Measurements from ENCODE around the gene DSCAM. TPM values are rescaled to one million over a fixed set of nuclear protein-coding genes. Genes with fewer than 3 reads are reported as not detected.

The DSCAM gene
- total RNA-seq, 1 donor from 2014 or later, result 4.4 TPM

- Mint-ChIP-seq H3K4me1 (ENCODE audit: low read depth, unreplicated experiment) (no peaks in the 10 kb centered on the region), H3K4me3 (ENCODE audit: unreplicated experiment) (no peak overlapping the region), H3K9me3 (ENCODE audit: unreplicated experiment) (no peaks in the 10 kb centered on the region), H3K27ac (ENCODE audit: unreplicated experiment) (no peak overlapping the region), H3K27me3 (ENCODE audit: unreplicated experiment) (no peaks in the 10 kb centered on the region), H3K36me3 (ENCODE audit: unreplicated experiment) (no peaks in the 10 kb centered on the region)
- no peak for DNase-seq
- no peak for TF ChIP-seq CTCF (IDR thresholded peaks at IDR 0.05; ENCODE audit: partially characterized antibody, unreplicated experiment)
These were observed 528.6 kb downstream of the DSCAM start for GRCh38 chr21:40318371-40318770.

GRCh38 chr21:40316104-40316503, 530.9 kb downstream of the DSCAM start:
- no peaks in the 10 kb centered on the region for H3K4me1 Mint-ChIP-seq (ENCODE audit: low read depth, unreplicated experiment)
- H3K27me3 Mint-ChIP-seq (ENCODE audit: unreplicated experiment), result no peaks in the 10 kb centered on the region
- H3K27ac Mint-ChIP-seq (ENCODE audit: unreplicated experiment), result no peak overlapping the region
- DNase-seq, result no peak
- H3K36me3 Mint-ChIP-seq (ENCODE audit: unreplicated experiment), result no peaks in the 10 kb centered on the region
- H3K9me3 Mint-ChIP-seq (ENCODE audit: unreplicated experiment), result no peaks in the 10 kb centered on the region
- H3K4me3 Mint-ChIP-seq (ENCODE audit: unreplicated experiment), result no peak overlapping the region
- no peak for TF ChIP-seq CTCF (IDR thresholded peaks at IDR 0.05; ENCODE audit: partially characterized antibody, unreplicated experiment)

GRCh38 chr21:40315626-40316025, 531.3 kb downstream of the DSCAM start:
- DNase-seq, result no peak
- no peak overlapping the region for H3K4me3 Mint-ChIP-seq (ENCODE audit: unreplicated experiment)
- no peak overlapping the region for H3K27ac Mint-ChIP-seq (ENCODE audit: unreplicated experiment)
- H3K4me1 Mint-ChIP-seq (ENCODE audit: low read depth, unreplicated experiment), result no peaks in the 10 kb centered on the region
- no peak for TF ChIP-seq CTCF (IDR thresholded peaks at IDR 0.05; ENCODE audit: partially characterized antibody, unreplicated experiment)
- H3K36me3 Mint-ChIP-seq (ENCODE audit: unreplicated experiment), result no peaks in the 10 kb centered on the region
- no peaks in the 10 kb centered on the region for H3K9me3 Mint-ChIP-seq (ENCODE audit: unreplicated experiment)
- no peaks in the 10 kb centered on the region for H3K27me3 Mint-ChIP-seq (ENCODE audit: unreplicated experiment)

- Mint-ChIP-seq H3K27me3 (ENCODE audit: unreplicated experiment) (no peaks in the 10 kb centered on the region), H3K4me1 (ENCODE audit: low read depth, unreplicated experiment) (no peaks in the 10 kb centered on the region), H3K36me3 (ENCODE audit: unreplicated experiment) (no peaks in the 10 kb centered on the region), H3K9me3 (ENCODE audit: unreplicated experiment) (no peaks in the 10 kb centered on the region), H3K27ac (ENCODE audit: unreplicated experiment) (no peak overlapping the region), H3K4me3 (ENCODE audit: unreplicated experiment) (no peak overlapping the region)
- no peak for DNase-seq
- TF ChIP-seq CTCF (IDR thresholded peaks at IDR 0.05; ENCODE audit: partially characterized antibody, unreplicated experiment), result no peak
These were observed 533.7 kb downstream of the DSCAM start for GRCh38 chr21:40313260-40313659.

- TF ChIP-seq CTCF (IDR thresholded peaks at IDR 0.05; ENCODE audit: partially characterized antibody, unreplicated experiment), result no peak
- Mint-ChIP-seq H3K27me3 (ENCODE audit: unreplicated experiment) (peaks cover 1% of the 10 kb centered on the region), H3K9me3 (ENCODE audit: unreplicated experiment) (peaks cover 5% of the 10 kb centered on the region), H3K4me1 (ENCODE audit: low read depth, unreplicated experiment) (peaks cover 2% of the 10 kb centered on the region), H3K36me3 (ENCODE audit: unreplicated experiment) (peaks cover 6% of the 10 kb centered on the region), H3K4me3 (ENCODE audit: unreplicated experiment) (no peak overlapping the region), H3K27ac (ENCODE audit: unreplicated experiment) (no peak overlapping the region)
- DNase-seq, result no peak
These were observed 546.7 kb downstream of the DSCAM start for GRCh38 chr21:40300300-40300699.
